ENCODE data around the gene DLX4. TPM values are rescaled to one million over a fixed set of nuclear protein-coding genes. Genes with fewer than 3 reads are reported as not detected.

DLX4 gene
- total and polyA plus RNA-seq, 10 of the 15 experiments (the other 5 are each of a cell fraction or from before 2014, with no cell fraction given), result 0.05 to 0.29 (median 0.15) TPM

GRCh38 chr17:49971199-49971847 is 2.3 kb downstream of the DLX4 start:
- Histone ChIP-seq H3K4me3 (no peak overlapping the region), H3K4me2 (ENCODE audit: control insufficient read depth, insufficient read depth) (no peak overlapping the region), H4K20me1 (ENCODE audit: control insufficient read depth, insufficient read depth) (no peaks in the 10 kb centered on the region), H3K4me1 (ENCODE audit: control insufficient read depth, insufficient read depth, low read length) (no peaks in the 10 kb centered on the region; the same call in 1 of the 2 replicates), H3K9me3 (replicated peaks; ENCODE audit: control insufficient read depth, insufficient read depth, low read length) (no peaks in the 10 kb centered on the region), H2AFZ (ENCODE audit: control insufficient read depth, low read depth, low read length) (no peak overlapping the region), H3K27me3 (replicated peaks in 1 of 2; ENCODE audit: control insufficient read depth in 2 of 2, insufficient read depth in 2 of 2, low read length in 1 of 2) (peaks cover 29 to 37% of the 10 kb centered on the region in 2 experiments), H3K9ac (ENCODE audit: control insufficient read depth, insufficient read depth, low read length) (no peak overlapping the region), H3K27ac (ENCODE audit: control insufficient read depth, insufficient read depth) (no peak overlapping the region), H3K36me3 (ENCODE audit: control insufficient read depth in 2 of 2, insufficient read depth in 2 of 2, low read length in 1 of 2) (no peaks in the 10 kb centered on the region), H3K79me2 (ENCODE audit: control insufficient read depth, insufficient read depth, low read length) (no peaks in the 10 kb centered on the region)
- no TSS peak for BruUV-seq (replicated peaks)
- WGBS (ENCODE audit: insufficient coverage, insufficient replicate concordance, low lambda C conversion rate, missing lambda C conversion rate), result 21% methylated on average over 35 of the region's 35 CpGs
- intact Hi-C loops (cut with micrococcal nuclease; ENCODE audit: unreplicated experiment) (no loop called here), in situ Hi-C loops (cut with MboI) (no loop called here)
- CTCF ChIA-PET, result no interaction called here
- RAD21 ChIA-PET (ENCODE audit: unreplicated experiment), result no interaction called here
- POLR2A ChIA-PET, result no interaction called here
- ATAC-seq, result no peak
- DNase-seq (ENCODE audit: low read depth, low spot score), result no peak
- SMC1A ChIA-PET (ENCODE audit: uncharacterized antibody, unreplicated experiment), result no interaction called here
- no peak for TF ChIP-seq BRCA1 (IDR thresholded peaks at IDR 0.05; ENCODE audit: low read depth, low read length)
- no peak for FAIRE-seq

DNA sequence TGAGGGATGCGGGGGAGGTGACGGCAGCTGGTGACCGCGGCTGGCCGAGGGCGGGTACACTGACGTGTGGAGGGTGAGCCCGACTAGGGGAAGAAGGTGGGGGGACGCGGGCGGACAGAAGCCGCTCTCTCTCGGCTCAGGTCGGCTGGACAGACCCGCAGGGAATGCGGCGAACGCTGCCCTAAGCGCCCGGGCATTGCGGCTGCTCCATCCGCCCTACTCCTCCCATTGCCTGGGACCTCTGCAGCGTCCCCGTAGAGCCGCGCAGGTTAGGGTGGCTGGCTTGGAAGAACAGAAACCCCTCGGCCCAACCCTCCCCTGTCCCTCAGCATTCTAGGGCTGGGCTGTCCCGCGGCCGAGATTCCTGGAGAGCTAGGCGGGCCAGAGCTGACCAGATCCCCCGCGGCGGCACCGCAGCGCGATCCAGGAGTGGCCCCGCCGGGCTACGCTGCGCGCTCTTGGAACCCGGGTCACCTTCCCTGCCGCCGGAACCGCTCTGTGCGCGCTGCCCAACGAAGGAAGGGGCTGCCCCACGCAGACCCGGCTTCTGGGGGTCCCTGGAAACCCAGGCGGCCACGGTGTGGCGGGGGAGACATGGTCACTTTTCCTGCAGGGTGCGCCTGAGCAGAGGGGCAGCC is 3.0 kb downstream of the DLX4 start:
- WGBS (ENCODE audit: insufficient coverage, insufficient replicate concordance, low lambda C conversion rate, missing lambda C conversion rate), result 18% methylated on average over 48 of the region's 55 CpGs
- no peak overlapping the region for H3K27ac ChIP-seq (ENCODE audit: control insufficient read depth, insufficient read depth)
- FAIRE-seq (no peak), ATAC-seq (no peak), DNase-seq (ENCODE audit: low read depth, low spot score) (no peak)
- peaks cover 28 to 30% of the 10 kb centered on the region in 2 experiments for H3K27me3 ChIP-seq (replicated peaks in 1 of 2; ENCODE audit: control insufficient read depth in 2 of 2, insufficient read depth in 2 of 2, low read length in 1 of 2)
- H3K9ac ChIP-seq (ENCODE audit: control insufficient read depth, insufficient read depth, low read length), result no peak overlapping the region
- CTCF ChIA-PET, result interaction anchor here (1.3 kb wide), 1 partner anchor 24 kb away, joined by 3 read pairs; no protein-coding TSS in a partner anchor
- H3K36me3 ChIP-seq (ENCODE audit: control insufficient read depth in 2 of 2, insufficient read depth in 2 of 2, low read length in 1 of 2), result no peaks in the 10 kb centered on the region
- no peak overlapping the region for H3K4me3 ChIP-seq
- no peaks in the 10 kb centered on the region for H3K9me3 ChIP-seq (replicated peaks; ENCODE audit: control insufficient read depth, insufficient read depth, low read length)
- H2AFZ ChIP-seq (ENCODE audit: control insufficient read depth, low read depth, low read length), result no peak overlapping the region
- H3K79me2 ChIP-seq (ENCODE audit: control insufficient read depth, insufficient read depth, low read length), result no peaks in the 10 kb centered on the region
- SMC1A ChIA-PET (ENCODE audit: uncharacterized antibody, unreplicated experiment), result no interaction called here
- BruUV-seq (replicated peaks), result no TSS peak
- H4K20me1 ChIP-seq (ENCODE audit: control insufficient read depth, insufficient read depth), result no peaks in the 10 kb centered on the region
- intact Hi-C loops (cut with micrococcal nuclease; ENCODE audit: unreplicated experiment) (no loop called here), in situ Hi-C loops (cut with MboI) (no loop called here)
- POLR2A ChIA-PET, result no interaction called here
- RAD21 ChIA-PET (ENCODE audit: unreplicated experiment), result no interaction called here
- no peak for TF ChIP-seq CUX1 (IDR thresholded peaks at IDR 0.05; ENCODE audit: insufficient replicate concordance, low read depth, low read length)
- no peak overlapping the region for H3K4me2 ChIP-seq (ENCODE audit: control insufficient read depth, insufficient read depth)
- no peaks in the 10 kb centered on the region; the same call in 1 of the 2 replicates for H3K4me1 ChIP-seq (ENCODE audit: control insufficient read depth, insufficient read depth, low read length)
